ENCODE measurements around the gene CD44.

CD44 gene

GRCh38 chr11:35141071-35141470 lies 2.1 kb downstream of the CD44 start:
- Histone ChIP-seq H3K9me3 (ENCODE audit: insufficient read depth, low read length) (no peaks in the 10 kb centered on the region), H3K27me3 (ENCODE audit: low read length) (no peaks in the 10 kb centered on the region), H3K9ac (ENCODE audit: low read length) (no peak overlapping the region), H3K79me2 (ENCODE audit: insufficient read depth, low read length) (no peaks in the 10 kb centered on the region), H3K9me2 (replicated peaks; ENCODE audit: insufficient read depth, low read length) (no peaks in the 10 kb centered on the region), H3K36me3 (ENCODE audit: low read length) (no peaks in the 10 kb centered on the region), H2AFZ (ENCODE audit: low read depth, low read length, severe bottlenecking) (no peak overlapping the region), H3K27ac (ENCODE audit: low read depth, low read length) (no peak overlapping the region), H3F3A (ENCODE audit: insufficient read depth) (no peaks in the 10 kb centered on the region), H3K4me3 (ENCODE audit: insufficient read depth, low read length, poor library complexity, severe bottlenecking) (no peak overlapping the region), H3K4me2 (ENCODE audit: low read depth, low read length, poor library complexity, severe bottlenecking) (no peak overlapping the region), H4K20me1 (ENCODE audit: low read depth, low read length) (no peaks in the 10 kb centered on the region)
- TF ChIP-seq EZH2phosphoT487 (conservative IDR thresholded peaks at IDR 0.05; ENCODE audit: low read length) (no peak), CTCF (IDR thresholded peaks at IDR 0.05; ENCODE audit: insufficient read depth, low read length, poor library complexity, severe bottlenecking) (no peak)

- no peak overlapping the region for H2AFZ ChIP-seq (ENCODE audit: low read depth, low read length, severe bottlenecking)
- no peak for TF ChIP-seq EZH2phosphoT487 (conservative IDR thresholded peaks at IDR 0.05; ENCODE audit: low read length)
- TF ChIP-seq CTCF (IDR thresholded peaks at IDR 0.05; ENCODE audit: insufficient read depth, low read length, poor library complexity, severe bottlenecking): no peak
- H3F3A ChIP-seq (ENCODE audit: insufficient read depth): no peaks in the 10 kb centered on the region
- H3K4me2 ChIP-seq (ENCODE audit: low read depth, low read length, poor library complexity, severe bottlenecking): no peak overlapping the region
- H3K9ac ChIP-seq (ENCODE audit: low read length): no peak overlapping the region
- no peaks in the 10 kb centered on the region for H3K27me3 ChIP-seq (ENCODE audit: low read length)
- no peaks in the 10 kb centered on the region for H3K9me3 ChIP-seq (ENCODE audit: insufficient read depth, low read length)
- H4K20me1 ChIP-seq (ENCODE audit: low read depth, low read length): no peaks in the 10 kb centered on the region
- no peak overlapping the region for H3K27ac ChIP-seq (ENCODE audit: low read depth, low read length)
- no peak overlapping the region for H3K4me3 ChIP-seq (ENCODE audit: insufficient read depth, low read length, poor library complexity, severe bottlenecking)
- H3K9me2 ChIP-seq (replicated peaks; ENCODE audit: insufficient read depth, low read length): no peaks in the 10 kb centered on the region
- H3K36me3 ChIP-seq (ENCODE audit: low read length): no peaks in the 10 kb centered on the region
- no peaks in the 10 kb centered on the region for H3K79me2 ChIP-seq (ENCODE audit: insufficient read depth, low read length)
These were observed 2.6 kb downstream of the CD44 start for GRCh38 chr11:35141571-35141971.

- H3K27me3 ChIP-seq (ENCODE audit: low read length): no peaks in the 10 kb centered on the region
- TF ChIP-seq EZH2phosphoT487 (conservative IDR thresholded peaks at IDR 0.05; ENCODE audit: low read length) (no peak), CTCF (IDR thresholded peaks at IDR 0.05; ENCODE audit: insufficient read depth, low read length, poor library complexity, severe bottlenecking) (no peak)
- H3K9me2 ChIP-seq (replicated peaks; ENCODE audit: insufficient read depth, low read length): no peaks in the 10 kb centered on the region
- H3K9me3 ChIP-seq (ENCODE audit: insufficient read depth, low read length): no peaks in the 10 kb centered on the region
- H3K79me2 ChIP-seq (ENCODE audit: insufficient read depth, low read length): no peaks in the 10 kb centered on the region
- no peak overlapping the region for H3K9ac ChIP-seq (ENCODE audit: low read length)
- no peak overlapping the region for H3K27ac ChIP-seq (ENCODE audit: low read depth, low read length)
- no peaks in the 10 kb centered on the region for H4K20me1 ChIP-seq (ENCODE audit: low read depth, low read length)
- H3K36me3 ChIP-seq (ENCODE audit: low read length): no peaks in the 10 kb centered on the region
- no peak overlapping the region for H2AFZ ChIP-seq (ENCODE audit: low read depth, low read length, severe bottlenecking)
- no peak overlapping the region for H3K4me2 ChIP-seq (ENCODE audit: low read depth, low read length, poor library complexity, severe bottlenecking)
- no peaks in the 10 kb centered on the region for H3F3A ChIP-seq (ENCODE audit: insufficient read depth)
- no peak overlapping the region for H3K4me3 ChIP-seq (ENCODE audit: insufficient read depth, low read length, poor library complexity, severe bottlenecking)
These were observed 3.6 kb downstream of the CD44 start for GRCh38 chr11:35142481-35143075.

All from SU-DHL-6 (cell line).